HG02938 (cell line): Measurements from ENCODE around the gene DRC1.
"Not testable (repeated sequence)": the region's sequence is repeated elsewhere in the genome, so short reads cannot be mapped to it uniquely, and the experiment has no call there.

ENCODE experiments used
- ATAC-seq: cut with Tn5 transposase; IDR thresholded peaks from one replicate; pipeline ENCODE4 v1.9.1; 2021; ENCODE audit warnings: mild to moderate bottlenecking, moderate library complexity; ENCODE audit not compliant: unreplicated experiment

The DRC1 gene

GRCh38 chr2:26462511-26463243, 61.0 kb downstream of the DRC1 start:
- ATAC-seq, result no peak

GRCh38 chr2:26463244-26464192, 61.8 kb downstream of the DRC1 start:
- ATAC-seq, result no peak

GRCh38 chr2:26464390-26465265, 62.9 kb downstream of the DRC1 start:
- no peak for ATAC-seq

- ATAC-seq, result no peak
Observed at GRCh38 chr2:26465266-26465925, 63.7 kb downstream of the DRC1 start.

- ATAC-seq, result no peak
Observed at GRCh38 chr2:26465981-26466471, 64.3 kb downstream of the DRC1 start.

GRCh38 chr2:26466662-26467310, 65.1 kb downstream of the DRC1 start:
- ATAC-seq, result no peak

GRCh38 chr2:26468544-26468943, 66.8 kb downstream of the DRC1 start:
- not testable (repeated sequence) for ATAC-seq

GRCh38 chr2:26469092-26469710, 67.5 kb downstream of the DRC1 start:
- no peak for ATAC-seq

- ATAC-seq, result no peak
Observed at GRCh38 chr2:26469955-26470354, 68.2 kb downstream of the DRC1 start.

- ATAC-seq, result no peak
Observed at GRCh38 chr2:26470601-26471260, 69.0 kb downstream of the DRC1 start.

- no peak for ATAC-seq
Observed at GRCh38 chr2:26471289-26471688, 69.6 kb downstream of the DRC1 start.

- ATAC-seq, result no peak
Observed at GRCh38 chr2:26471766-26472706, 70.3 kb downstream of the DRC1 start.

GRCh38 chr2:26472821-26473655, 71.3 kb downstream of the DRC1 start:
- ATAC-seq, result no peak

GRCh38 chr2:26473796-26474195, 72.1 kb downstream of the DRC1 start:
- no peak for ATAC-seq

GRCh38 chr2:26474261-26474785, 72.6 kb downstream of the DRC1 start:
- no peak for ATAC-seq

GRCh38 chr2:26475037-26475436, 73.3 kb downstream of the DRC1 start:
- ATAC-seq, result no peak
